ENCODE results near the gene GRID1.

The GRID1 gene

DNA sequence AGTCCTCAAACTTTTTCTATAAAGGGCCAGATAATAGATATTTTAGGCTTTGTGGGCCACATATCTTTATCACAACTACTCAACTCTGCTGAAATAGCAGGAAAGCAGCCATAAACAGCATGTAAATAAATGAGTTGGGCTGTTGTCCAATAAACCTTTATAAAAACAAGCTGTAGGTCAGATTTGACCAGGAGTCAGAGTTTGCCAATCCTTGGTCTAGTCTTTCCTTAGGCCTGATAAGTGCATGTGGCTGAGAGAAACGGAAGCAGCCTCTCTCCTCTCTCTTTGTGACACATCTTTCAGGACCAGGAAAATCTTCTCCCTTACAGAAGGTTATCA lies 724.5 kb downstream of the GRID1 start:
- TF ChIP-seq, protein P1, sequence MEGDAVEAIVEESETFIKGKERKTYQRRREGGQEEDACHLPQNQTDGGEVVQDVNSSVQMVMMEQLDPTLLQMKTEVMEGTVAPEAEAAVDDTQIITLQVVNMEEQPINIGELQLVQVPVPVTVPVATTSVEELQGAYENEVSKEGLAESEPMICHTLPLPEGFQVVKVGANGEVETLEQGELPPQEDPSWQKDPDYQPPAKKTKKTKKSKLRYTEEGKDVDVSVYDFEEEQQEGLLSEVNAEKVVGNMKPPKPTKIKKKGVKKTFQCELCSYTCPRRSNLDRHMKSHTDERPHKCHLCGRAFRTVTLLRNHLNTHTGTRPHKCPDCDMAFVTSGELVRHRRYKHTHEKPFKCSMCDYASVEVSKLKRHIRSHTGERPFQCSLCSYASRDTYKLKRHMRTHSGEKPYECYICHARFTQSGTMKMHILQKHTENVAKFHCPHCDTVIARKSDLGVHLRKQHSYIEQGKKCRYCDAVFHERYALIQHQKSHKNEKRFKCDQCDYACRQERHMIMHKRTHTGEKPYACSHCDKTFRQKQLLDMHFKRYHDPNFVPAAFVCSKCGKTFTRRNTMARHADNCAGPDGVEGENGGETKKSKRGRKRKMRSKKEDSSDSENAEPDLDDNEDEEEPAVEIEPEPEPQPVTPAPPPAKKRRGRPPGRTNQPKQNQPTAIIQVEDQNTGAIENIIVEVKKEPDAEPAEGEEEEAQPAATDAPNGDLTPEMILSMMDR (conservative IDR thresholded peaks at IDR 0.05; ENCODE audit: low read depth, low read length) = no peak
- DNase-seq (ENCODE audit: low read depth) = peak; percentile 37
- no peak overlapping the region for H3K4me3 ChIP-seq (ENCODE audit: low read depth, low read length)

DNA sequence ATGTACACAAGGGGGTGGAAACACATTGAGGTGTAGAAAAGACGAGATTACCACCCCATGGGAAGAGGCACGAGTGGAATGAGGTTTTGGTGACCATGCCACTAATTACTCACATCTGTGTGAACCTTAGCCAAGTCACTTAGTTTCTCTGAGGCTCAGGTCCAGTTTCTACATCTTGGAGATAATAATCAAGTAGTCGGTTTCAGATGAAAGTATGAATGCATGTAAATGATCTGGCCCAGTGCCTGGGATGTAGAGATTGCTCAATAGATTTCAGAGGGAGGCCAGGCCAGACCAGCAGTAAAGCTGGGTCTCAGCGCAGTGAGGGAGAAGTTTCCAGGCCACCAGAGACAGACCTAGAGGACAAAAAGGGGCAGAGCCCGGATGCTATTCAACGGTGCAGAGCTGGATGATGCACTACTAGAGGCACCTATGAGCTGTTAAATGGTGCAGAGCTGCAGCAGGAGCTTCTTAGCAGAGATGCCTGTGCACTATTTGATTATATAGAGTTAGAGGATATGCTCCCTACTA lies 725.1 kb downstream of the GRID1 start:
- DNase-seq (ENCODE audit: low read depth) = peak; percentile 48

DNA sequence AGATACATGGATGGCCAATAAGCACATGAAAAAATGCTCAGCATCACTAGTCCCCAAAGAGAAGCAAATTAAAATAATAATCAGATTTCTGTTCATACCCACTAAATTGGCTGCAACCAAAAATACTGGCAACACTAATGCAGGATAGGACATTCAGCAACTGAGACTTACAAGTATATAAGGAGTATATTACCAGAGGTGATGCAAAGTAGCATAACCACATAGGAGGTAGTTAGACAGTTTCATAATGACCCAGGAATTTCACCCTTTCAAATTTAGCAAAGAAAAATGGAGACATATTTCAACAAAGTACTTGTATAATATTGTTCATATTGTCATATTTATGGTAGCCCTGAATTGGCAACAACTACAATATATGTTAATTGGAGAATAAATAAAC lies 727.8 kb downstream of the GRID1 start:
- no peak overlapping the region for H3K4me3 ChIP-seq (ENCODE audit: low read depth, low read length)
- TF ChIP-seq, protein P1 (conservative IDR thresholded peaks at IDR 0.05; ENCODE audit: low read depth, low read length) = no peak
- DNase-seq (ENCODE audit: low read depth) = no peak

More for the DNA sequence above, 725.1 kb downstream of the GRID1 start:
- H3K4me3 ChIP-seq (ENCODE audit: low read depth, low read length) = no peak overlapping the region
- TF ChIP-seq, protein P1 (conservative IDR thresholded peaks at IDR 0.05; ENCODE audit: low read depth, low read length) = no peak

DNA sequence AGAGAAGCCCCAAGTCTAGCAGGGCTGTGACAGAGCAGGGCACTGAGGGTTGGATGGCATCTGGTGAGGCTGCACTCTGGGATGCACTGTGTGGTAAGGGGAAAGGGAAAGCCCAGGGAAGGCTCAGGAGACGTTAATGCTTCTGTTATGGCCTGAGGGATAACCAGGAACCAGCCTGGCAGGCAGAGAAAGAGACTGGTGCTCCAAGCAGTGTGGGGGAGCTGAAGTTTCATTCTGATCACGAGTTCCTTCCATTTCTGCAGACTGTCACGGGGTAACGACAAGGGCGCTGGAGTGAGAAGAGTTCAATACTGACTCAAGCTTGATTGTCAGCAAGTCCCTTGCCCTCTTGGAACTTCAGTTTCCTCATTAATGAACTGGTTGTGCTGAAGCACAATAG lies 730.9 kb downstream of the GRID1 start:
- no peak overlapping the region for H3K4me3 ChIP-seq (ENCODE audit: low read depth, low read length)
- TF ChIP-seq, protein P1 (conservative IDR thresholded peaks at IDR 0.05; ENCODE audit: low read depth, low read length) = no peak
- no peak for DNase-seq (ENCODE audit: low read depth)

DNA sequence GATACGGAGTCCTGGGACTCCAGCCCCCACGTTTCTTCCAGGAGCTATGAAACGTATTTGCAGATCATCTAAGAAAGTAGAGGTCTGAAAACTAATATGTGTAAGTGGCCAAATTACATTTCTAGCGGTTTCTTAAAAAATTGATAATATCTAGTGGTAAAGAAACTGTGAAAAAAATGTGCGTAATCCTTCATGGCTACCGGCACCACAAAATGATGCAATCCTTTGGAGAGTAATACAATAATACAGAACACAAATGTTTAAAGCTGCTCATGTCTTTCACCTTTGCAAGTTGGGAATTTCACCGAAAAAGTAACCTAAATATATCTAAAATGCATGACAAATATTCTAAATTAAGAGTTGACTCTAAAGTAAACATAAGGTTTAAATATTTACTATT lies 742.1 kb downstream of the GRID1 start:
- no peak for DNase-seq (ENCODE audit: low read depth)
- H3K4me3 ChIP-seq (ENCODE audit: low read depth, low read length) = no peak overlapping the region
- TF ChIP-seq, protein P1 (conservative IDR thresholded peaks at IDR 0.05; ENCODE audit: low read depth, low read length) = no peak

DNA sequence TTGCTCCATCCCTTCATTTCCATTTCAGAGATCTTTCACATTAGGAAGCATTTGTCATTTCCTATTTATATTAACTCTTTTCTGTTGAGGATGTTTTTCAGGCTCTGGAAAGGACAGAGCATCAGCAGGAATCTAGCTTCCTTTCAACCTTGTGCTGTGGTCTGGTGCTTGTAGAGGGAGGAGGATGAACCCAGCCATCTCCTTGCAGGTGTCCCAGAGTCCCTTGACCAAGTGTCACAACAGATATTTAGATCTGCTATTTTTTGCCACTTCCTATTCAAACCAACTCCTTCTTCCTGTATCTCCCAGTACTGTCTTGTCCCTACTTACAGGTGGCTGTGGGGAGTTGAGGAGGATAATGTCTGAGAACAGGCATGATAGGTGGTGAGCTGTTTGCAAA lies 742.8 kb downstream of the GRID1 start:
- no peak overlapping the region for H3K4me3 ChIP-seq (ENCODE audit: low read depth, low read length)
- DNase-seq (ENCODE audit: low read depth) = no peak
- TF ChIP-seq, protein P1 (conservative IDR thresholded peaks at IDR 0.05; ENCODE audit: low read depth, low read length) = no peak

GRCh38 chr10:85623342-85623741 lies 743.3 kb downstream of the GRID1 start:
- TF ChIP-seq, protein P1 (conservative IDR thresholded peaks at IDR 0.05; ENCODE audit: low read depth, low read length) = no peak
- DNase-seq (ENCODE audit: low read depth) = no peak
- no peak overlapping the region for H3K4me3 ChIP-seq (ENCODE audit: low read depth, low read length)

Data from choroid plexus epithelial cell (primary cell).